Sigmoid colon (tissue), 7 donors: ENCODE data around the gene SYF2. TPM values are rescaled to one million over a fixed set of nuclear protein-coding genes. Genes with fewer than 3 reads are reported as not detected.
A peak's percentile ranks its signal among the peaks of the same experiment; 100 is the strongest.
"Not testable (repeated sequence)": the region's sequence is repeated elsewhere in the genome, so short reads cannot be mapped to it uniquely, and the experiment has no call there.

Source experiments
- DNase-seq: peaks from one replicate; pipeline ENCODE4 v3.0.0-alpha.2; 2019
- H3K27ac ChIP-seq, 4 donors: fragments of 200-600 bp; sonication (generic); one replicate each; pipeline ENCODE4 v1.5.1; 2016 to 2019; ENCODE audit warnings: mild to moderate bottlenecking in 1 of 4
- H3K27me3 ChIP-seq, 3 donors: fragments of 200-600 bp; sonication (generic); one replicate each; pipeline ENCODE4 v1.5.1; 2019; ENCODE audit warnings: mild to moderate bottlenecking in 1 of 3
- H3K36me3 ChIP-seq, 4 donors: fragments of 200-600 bp; sonication (generic); one replicate each; pipeline ENCODE4 v1.5.1; 2016 to 2019
- H3K4me1 ChIP-seq, 4 donors: fragments of 200-600 bp; sonication (generic); one replicate each; pipeline ENCODE4 v1.5.1; 2017 to 2019
- H3K4me3 ChIP-seq, 4 donors: fragments of 200-600 bp; sonication (generic); one replicate each; pipeline ENCODE4 v1.5.1; 2017 to 2019; ENCODE audit warnings: mild to moderate bottlenecking in 2 of 4, moderate library complexity in 1 of 4
- H3K9me3 ChIP-seq, 4 donors: fragments of 200-600 bp in 3 of 4; sonication (generic) in 3 of 4; one replicate each; pipeline versions ENCODE4 v1.5.1 to v1.6.1; 2013 to 2019
- CTCF ChIP-seq, 4 experiments: fragments of 450-650 bp in 3 of 4; fragments of 200-600 bp in 1 of 4; IDR thresholded peaks; one replicate each; pipeline ENCODE4 v1.5.1; 2016 to 2019; ENCODE audit warnings: antibody characterized with exemption in 4 of 4, mild to moderate bottlenecking in 3 of 4, moderate library complexity in 2 of 4
- EP300 ChIP-seq, 4 donors: sonication (generic); formaldehyde crosslinking; IDR thresholded peaks; one replicate each; pipeline ENCODE4 v1.6.1; 2017; ENCODE audit warnings: antibody characterized with exemption in 4 of 4
- POLR2A ChIP-seq, 2 donors: fragments of 450-650 bp; IDR thresholded peaks; one replicate each; pipeline ENCODE4 v1.6.1; 2016; ENCODE audit warnings: antibody characterized with exemption in 2 of 2, mild to moderate bottlenecking in 2 of 2, moderate library complexity in 2 of 2
- POLR2AphosphoS5 ChIP-seq, 4 donors: sonication (generic); formaldehyde crosslinking; IDR thresholded peaks; one replicate each; pipeline ENCODE4 v1.6.1; 2017; ENCODE audit warnings: antibody characterized with exemption in 4 of 4
- WGBS, 2 donors: extraction: QIAGEN DNeasy Blood & Tissue Kit; methylation state at CpG; one replicate each; pipeline ENCODE4 v1.1.7; 2013; 5-methylcytosine and 5-hydroxymethylcytosine counted together
- intact Hi-C: fragments of 100-400 bp; cut with DNase I; formaldehyde crosslinking; loops from one replicate; pipeline ENCODE4 v1.15.1; 2023
- polyA plus RNA-seq, 3 donors: library from polyadenylated mRNA; stranded (reverse); fragments of 200-250 nt; gene quantifications; one replicate each; pipeline ENCODE4 v1.2.3, GENCODE V29; 2013
- total RNA-seq, 4 donors: library from RNA; depleted of rRNA; stranded (reverse); fragments of >200 nt; gene quantifications; one replicate each; pipeline ENCODE4 v1.1.0, GENCODE V29; 2016
- donor health status: healthy with polysubstance abuse.
- donor health status: Bipolar disorder and iron deficiency.
- donor health status: healthy.

The SYF2 gene
- total and polyA plus RNA-seq, 7 donors = 58.2 to 138 (median 95.2) TPM

GRCh38 chr1:25267288-25268142 is 35.2 kb upstream of the SYF2 start:
- intact Hi-C loops, H3K27me3 ChIP-seq, H3K36me3 ChIP-seq, H3K9me3 ChIP-seq: not testable (repeated sequence)
- peak; percentile 80 for DNase-seq
- peak overlapping the region; percentile 37 to 65 (median 54) for H3K4me3 ChIP-seq
- WGBS, 2 donors = 0% methylated on average over 38 to 42 of the region's 56 CpGs
- peaks cover 0 to 13% (median 6%) of the 10 kb centered on the region in 4 donors for H3K4me1 ChIP-seq
- TF ChIP-seq POLR2AphosphoS5 (IDR thresholded peaks at IDR 0.05) = peak in 1 of 4 donors; percentile 73
- H3K27ac ChIP-seq = peak overlapping the region; percentile 74 to 87 (median 82)

GRCh38 chr1:25266554-25267287 is 34.4 kb upstream of the SYF2 start:
- DNase-seq, intact Hi-C loops, H3K27me3 ChIP-seq, H3K36me3 ChIP-seq, H3K9me3 ChIP-seq: not testable (repeated sequence)
- peak overlapping the region; percentile 74 to 87 (median 82) for H3K27ac ChIP-seq
- 1% methylated on average over 25 to 26 of the region's 45 CpGs for WGBS, 2 donors
- H3K4me3 ChIP-seq = peak overlapping the region in 3 of 4 donors; percentile 52 to 65 (median 55)
- peaks cover 0 to 13% (median 6%) of the 10 kb centered on the region in 4 donors for H3K4me1 ChIP-seq

GRCh38 chr1:25260336-25260735 is 28.0 kb upstream of the SYF2 start:
- H3K27me3 ChIP-seq, H3K4me3 ChIP-seq, H3K9me3 ChIP-seq, intact Hi-C loops, H3K27ac ChIP-seq, H3K36me3 ChIP-seq, DNase-seq, H3K4me1 ChIP-seq: not testable (repeated sequence)
- WGBS, 2 donors = 70 to 86% methylated on average over 3 of the region's 3 CpGs

GRCh38 chr1:25259813-25260212 is 27.5 kb upstream of the SYF2 start:
- H3K4me3 ChIP-seq, H3K36me3 ChIP-seq, H3K4me1 ChIP-seq, H3K9me3 ChIP-seq, H3K27me3 ChIP-seq, DNase-seq, H3K27ac ChIP-seq, intact Hi-C loops: not testable (repeated sequence)
- WGBS, 2 donors = 60 to 63% methylated on average over 7 of the region's 7 CpGs

GRCh38 chr1:25257196-25257595 is 24.9 kb upstream of the SYF2 start:
- Histone ChIP-seq H3K27ac (no peak overlapping the region), H3K36me3 (no peaks in the 10 kb centered on the region), H3K9me3 (no peaks in the 10 kb centered on the region), H3K27me3 (no peaks in the 10 kb centered on the region), H3K4me3 (no peak overlapping the region), H3K4me1 (no peaks in the 10 kb centered on the region)
- DNase-seq = no peak
- no peak for TF ChIP-seq EP300 (IDR thresholded peaks at IDR 0.05)
- TF ChIP-seq CTCF (IDR thresholded peaks at IDR 0.05) = no peak
- TF ChIP-seq POLR2AphosphoS5 (IDR thresholded peaks at IDR 0.05) = no peak
- TF ChIP-seq POLR2A (IDR thresholded peaks at IDR 0.05) = no peak
- 71 to 83% methylated on average over 1 of the region's 1 CpG for WGBS, 2 donors
- intact Hi-C loops = no loop called here

GRCh38 chr1:25256578-25256965 is 24.3 kb upstream of the SYF2 start:
- no peak for DNase-seq
- H3K9me3 ChIP-seq = no peaks in the 10 kb centered on the region
- H3K4me3 ChIP-seq = no peak overlapping the region
- no peaks in the 10 kb centered on the region for H3K36me3 ChIP-seq
- TF ChIP-seq CTCF (IDR thresholded peaks at IDR 0.05) (no peak), POLR2AphosphoS5 (IDR thresholded peaks at IDR 0.05) (no peak), EP300 (IDR thresholded peaks at IDR 0.05) (no peak), POLR2A (IDR thresholded peaks at IDR 0.05) (no peak)
- 94 to 97% methylated on average over 5 of the region's 5 CpGs for WGBS, 2 donors
- intact Hi-C loops = no loop called here
- no peaks in the 10 kb centered on the region for H3K4me1 ChIP-seq
- H3K27ac ChIP-seq = no peak overlapping the region
- H3K27me3 ChIP-seq = no peaks in the 10 kb centered on the region
